ENCODE data around the gene MTREX.

MTREX gene

DNA sequence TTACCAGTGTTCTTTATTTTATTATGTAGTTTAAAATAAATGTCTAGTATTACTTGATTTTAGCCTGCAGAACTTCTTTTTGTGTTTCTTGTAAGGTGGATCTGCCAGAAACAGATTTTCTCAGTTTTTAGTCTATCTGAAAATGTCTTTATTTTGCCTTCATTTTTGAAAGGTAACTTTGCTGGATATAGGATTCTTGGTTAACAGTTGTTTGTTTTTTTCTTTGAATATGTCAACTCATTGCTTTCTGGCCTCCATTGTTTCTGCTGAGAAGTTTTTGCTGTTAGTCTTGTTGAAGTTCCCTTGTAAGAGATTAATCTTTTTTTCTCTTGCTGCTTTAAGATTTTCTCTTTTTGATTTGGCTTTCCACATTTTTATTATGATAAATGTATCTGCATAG lies 75.5 kb downstream of the MTREX start:
- no peak for DNase-seq (ENCODE audit: low read depth, low spot score)

GRCh38 chr5:55384072-55384471 lies 76.3 kb downstream of the MTREX start:
- no peak for DNase-seq (ENCODE audit: low read depth, low spot score)

- DNase-seq (ENCODE audit: low read depth, low spot score), result no peak
Measured at GRCh38 chr5:55385227-55385626, 77.4 kb downstream of the MTREX start.

DNA sequence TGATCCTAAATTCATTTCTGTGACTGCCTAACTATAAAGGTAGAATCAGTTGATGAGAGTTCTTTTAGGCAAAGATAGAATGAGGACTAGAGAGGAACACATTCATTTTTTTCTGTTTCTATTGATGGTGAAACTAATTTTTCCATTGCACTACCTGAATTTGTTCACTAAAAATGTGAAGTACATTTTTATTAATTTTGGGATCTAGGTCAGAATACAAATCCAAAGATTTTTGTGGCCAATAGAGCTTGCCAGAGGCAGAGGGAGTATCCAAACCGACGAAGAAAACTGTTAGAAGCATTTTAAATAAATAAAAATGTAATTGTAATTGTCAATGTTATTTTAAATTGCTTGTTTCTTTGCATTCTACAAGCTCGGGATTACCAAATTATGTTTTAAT lies 78.1 kb downstream of the MTREX start:
- no peak for DNase-seq (ENCODE audit: low read depth, low spot score)

- no peak for DNase-seq (ENCODE audit: low read depth, low spot score)
Measured at GRCh38 chr5:55386356-55386755, 78.6 kb downstream of the MTREX start.

DNA sequence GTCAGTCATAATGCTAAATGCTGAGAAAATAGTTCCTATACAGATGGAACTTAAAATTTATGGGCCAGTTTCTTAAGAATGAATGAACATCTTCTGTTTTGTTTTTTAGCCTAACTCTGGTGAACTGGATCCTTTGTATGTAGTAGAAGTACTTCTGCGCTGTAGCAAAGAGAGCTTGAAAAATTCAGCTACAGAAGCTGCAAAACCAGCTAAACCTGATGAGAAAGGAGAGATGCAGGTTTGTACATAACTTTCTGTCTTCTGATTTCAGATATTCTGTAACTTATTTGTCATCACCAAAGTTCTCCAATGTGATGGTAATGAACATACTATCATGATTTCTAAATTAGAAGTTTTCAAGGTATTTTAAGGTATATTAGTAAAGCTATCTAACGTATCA lies 80.1 kb downstream of the MTREX start:
- no peak for DNase-seq (ENCODE audit: low read depth, low spot score)

DNA sequence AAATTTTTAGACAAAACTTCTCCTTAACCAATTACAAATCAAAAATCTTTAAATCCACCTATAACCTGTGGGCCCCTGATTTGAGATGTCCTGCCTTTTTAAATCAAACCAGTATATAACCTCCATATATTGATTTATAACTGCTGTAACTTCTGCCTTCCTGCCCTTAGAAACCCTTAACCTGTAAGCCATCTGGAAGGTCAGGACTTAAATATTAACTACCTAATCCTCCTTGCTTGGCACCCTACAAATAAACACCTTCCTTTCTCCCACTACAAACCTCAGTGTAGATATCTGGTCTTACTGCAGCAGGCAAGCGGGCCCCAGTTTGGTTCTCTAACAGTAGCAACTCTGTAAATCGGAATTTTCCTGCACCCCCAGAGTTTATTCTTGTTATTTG lies 83.9 kb downstream of the MTREX start:
- DNase-seq (ENCODE audit: low read depth, low spot score), result no peak

- no peak for DNase-seq (ENCODE audit: low read depth, low spot score)
Measured at GRCh38 chr5:55392669-55393068, 84.9 kb downstream of the MTREX start.

DNA sequence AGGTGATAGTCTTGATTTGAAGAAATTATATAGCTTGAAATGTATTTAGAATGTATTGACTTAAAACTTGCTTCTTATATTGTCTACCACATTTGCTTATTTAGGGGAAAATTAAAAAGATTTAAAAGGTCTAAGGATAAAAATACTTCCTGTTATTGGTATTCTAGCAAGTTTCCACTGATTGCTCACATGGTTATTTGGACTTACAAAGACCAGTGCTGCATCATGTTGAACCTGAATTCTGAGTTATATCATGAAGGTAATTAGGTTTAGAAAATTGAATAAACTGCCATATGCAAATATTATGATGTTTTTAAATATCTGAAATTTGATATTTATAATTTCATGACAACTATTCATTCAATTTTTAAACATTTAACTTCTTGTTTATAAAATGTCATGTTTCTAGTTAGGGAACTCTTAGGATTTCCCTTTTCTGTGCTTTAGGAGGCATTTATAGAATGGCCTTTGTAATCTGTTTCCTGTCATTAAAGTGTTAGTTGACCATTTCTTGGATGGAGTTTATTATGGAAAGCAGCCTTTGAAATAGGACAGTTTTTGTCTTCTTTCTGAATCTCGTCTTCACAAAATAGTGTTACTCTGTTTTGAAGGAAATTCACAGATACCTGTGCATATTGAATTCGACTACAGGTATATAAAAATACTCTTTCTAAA lies 85.8 kb downstream of the MTREX start:
- DNase-seq (ENCODE audit: low read depth, low spot score), result no peak

DNA sequence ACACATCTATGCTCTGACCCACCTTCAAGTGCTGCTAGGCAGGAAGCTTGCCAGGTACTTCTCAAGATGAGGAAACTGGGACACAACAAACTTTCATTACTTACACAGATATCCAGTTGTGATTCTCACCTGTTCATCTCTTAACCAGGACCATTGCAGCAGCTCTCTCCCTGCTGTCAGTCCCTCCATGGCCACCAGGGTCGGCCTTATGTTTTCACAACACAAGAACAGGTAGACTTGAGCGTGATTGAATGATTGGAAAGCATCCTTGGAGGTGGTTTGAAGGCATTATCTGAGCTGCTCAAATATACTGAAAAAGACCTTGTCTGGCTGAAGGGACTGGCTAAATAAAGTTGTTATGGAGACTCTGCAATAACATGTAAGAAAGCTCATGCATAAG lies 94.4 kb downstream of the MTREX start:
- DNase-seq (ENCODE audit: low read depth, low spot score), result no peak

DNA sequence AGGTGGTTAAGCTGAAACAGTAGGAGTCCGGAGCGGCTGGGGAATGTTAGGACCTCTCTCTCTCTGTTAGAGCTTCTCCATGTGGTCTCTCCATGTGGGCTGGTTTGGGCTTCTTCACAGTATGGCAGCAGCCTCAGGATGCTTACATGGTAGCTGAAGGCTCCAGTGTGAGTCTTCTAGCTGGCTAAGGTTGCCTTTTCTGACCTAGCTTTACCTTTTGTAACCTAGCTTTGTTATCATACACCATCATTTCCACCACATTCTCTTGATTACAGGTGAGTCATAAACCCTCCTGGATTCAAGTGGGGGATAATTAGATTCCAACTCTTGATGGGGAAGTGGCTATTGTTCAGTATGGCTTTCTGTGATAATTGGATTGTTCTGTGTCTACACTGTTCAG lies 98.5 kb downstream of the MTREX start:
- DNase-seq (ENCODE audit: low read depth, low spot score), result no peak

DNA sequence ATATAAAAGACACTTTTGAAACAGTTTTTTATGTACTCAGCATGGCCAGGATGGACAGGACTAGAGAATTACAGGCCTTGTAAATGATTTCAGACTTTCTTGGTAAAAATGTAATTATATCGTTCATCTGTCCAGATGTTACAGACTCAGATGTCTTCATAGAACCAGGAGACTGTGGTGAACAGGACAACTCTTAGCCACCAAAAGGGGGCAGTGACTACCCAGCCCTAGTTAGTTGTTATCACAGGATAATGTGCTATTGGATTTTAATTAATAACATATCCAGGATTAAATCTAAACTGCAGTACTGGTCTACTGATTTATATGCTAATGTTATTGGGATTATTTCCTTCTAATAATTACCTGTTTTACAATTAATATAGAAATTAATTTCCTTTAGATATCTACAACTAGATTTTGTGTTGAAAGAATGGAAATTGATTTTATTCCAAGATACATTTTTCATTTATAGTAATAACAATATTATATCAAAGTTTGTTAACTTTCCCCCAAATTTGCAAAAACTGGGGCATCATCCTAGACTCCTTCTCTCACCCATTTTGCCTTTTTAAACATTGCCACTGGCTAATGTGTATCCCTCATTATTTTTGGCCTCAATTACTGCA lies 99.4 kb downstream of the MTREX start:
- peak; percentile 57 for DNase-seq (ENCODE audit: low read depth, low spot score)

GRCh38 chr5:55407984-55408383 lies 100.2 kb downstream of the MTREX start:
- DNase-seq (ENCODE audit: low read depth, low spot score), result no peak

DNA sequence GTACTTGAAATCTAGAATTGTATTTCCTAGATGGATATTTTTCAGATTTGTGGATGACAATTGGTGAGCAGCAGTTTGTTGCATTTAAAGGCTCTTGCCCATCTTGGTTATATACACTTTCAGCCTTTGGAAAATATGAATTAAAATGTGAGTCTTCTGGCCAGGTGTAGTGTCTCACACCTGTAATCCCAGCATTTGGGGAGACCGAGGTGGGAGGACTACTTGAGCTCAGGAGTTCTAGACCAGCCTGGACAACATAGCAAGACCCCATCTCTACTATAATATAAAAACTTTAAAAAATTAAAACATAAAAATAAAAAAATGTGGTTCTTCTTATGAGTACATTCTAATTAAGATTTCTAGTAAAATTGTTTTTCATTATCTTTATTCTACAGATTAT lies 102.0 kb downstream of the MTREX start:
- DNase-seq (ENCODE audit: low read depth, low spot score), result no peak

DNA sequence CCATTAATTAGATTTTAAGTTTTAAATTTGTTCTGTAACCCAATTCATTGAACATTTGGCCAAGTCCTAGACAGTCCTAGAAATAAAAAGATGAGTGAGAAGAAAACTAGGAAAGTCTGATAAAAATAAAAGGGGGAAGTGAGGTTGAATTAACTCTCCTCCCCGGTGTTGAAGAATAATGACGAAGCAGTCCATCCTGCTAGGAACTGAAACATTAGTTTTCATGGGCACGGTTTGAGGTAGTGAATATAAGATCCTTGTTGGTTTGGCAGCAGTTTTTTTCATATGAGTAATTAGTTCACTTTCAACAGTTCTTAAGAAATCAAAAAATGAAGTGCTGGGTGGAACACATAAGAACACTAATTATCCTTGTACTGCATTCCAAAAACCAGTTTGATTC lies 103.1 kb downstream of the MTREX start:
- DNase-seq (ENCODE audit: low read depth, low spot score), result no peak

GRCh38 chr5:55411876-55412275 lies 104.1 kb downstream of the MTREX start:
- no peak for DNase-seq (ENCODE audit: low read depth, low spot score)

GRCh38 chr5:55413644-55414043 lies 105.9 kb downstream of the MTREX start:
- DNase-seq (ENCODE audit: low read depth, low spot score), result no peak

- no peak for DNase-seq (ENCODE audit: low read depth, low spot score)
Measured at GRCh38 chr5:55415071-55415470, 107.3 kb downstream of the MTREX start.

GRCh38 chr5:55416306-55416705 lies 108.5 kb downstream of the MTREX start:
- no peak for DNase-seq (ENCODE audit: low read depth, low spot score)

DNA sequence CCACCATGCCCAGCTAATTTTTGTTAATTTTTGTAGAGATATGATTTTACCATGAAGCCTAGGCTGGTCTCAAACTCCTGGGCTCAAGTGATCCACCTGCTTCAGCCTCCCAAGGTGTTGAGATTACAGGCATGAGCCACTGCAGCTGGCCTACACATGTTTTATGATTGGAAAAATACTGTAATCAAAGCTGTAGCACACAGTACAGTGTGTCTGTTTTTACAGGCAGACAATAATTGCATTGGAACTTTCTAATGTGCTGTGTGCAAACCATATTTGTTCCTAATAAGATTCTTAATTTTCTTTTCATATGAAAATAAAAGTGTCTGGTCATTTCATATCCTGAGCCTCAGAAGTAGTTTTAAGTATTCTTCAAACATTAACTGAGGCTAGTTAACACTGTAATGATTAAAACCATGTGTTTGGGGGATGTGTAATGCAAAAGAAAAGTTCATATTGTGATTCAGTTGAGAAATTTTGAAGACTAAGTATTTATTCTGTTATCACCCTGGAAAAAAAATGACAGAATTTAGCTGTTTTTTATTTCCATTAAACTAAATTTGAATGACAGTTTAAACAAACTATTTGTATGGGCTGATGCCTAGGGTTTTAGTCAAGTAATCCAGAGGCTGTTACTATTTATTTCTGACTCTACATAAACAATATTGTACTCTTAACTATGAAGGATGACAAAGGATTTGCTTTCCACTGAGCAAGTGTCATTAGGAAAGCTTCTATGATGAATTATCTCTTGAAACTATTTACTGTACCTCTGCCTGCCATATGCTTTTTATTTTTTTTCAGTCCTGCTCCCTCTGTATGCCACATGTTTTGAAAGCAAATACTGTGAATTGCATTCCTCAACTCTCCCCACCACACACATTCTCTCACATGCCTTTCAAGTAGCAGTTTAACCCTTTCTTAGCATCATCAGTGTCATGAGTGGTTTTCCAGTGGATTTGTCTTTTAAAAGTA lies 111.5 kb downstream of the MTREX start:
- DNase-seq (ENCODE audit: low read depth, low spot score), result peak; percentile 86

- peak; percentile 37 for DNase-seq (ENCODE audit: low read depth, low spot score)
Measured at GRCh38 chr5:55421074-55421529, 113.3 kb downstream of the MTREX start.

GRCh38 chr5:55426455-55426854 lies 118.7 kb downstream of the MTREX start:
- no peak for DNase-seq (ENCODE audit: low read depth, low spot score)
